Fibroblast of skin of right quadriceps (primary cell): ENCODE data around the gene FBXO31.

ENCODE experiments used
- DNase-seq: peaks from one replicate; pipeline ENCODE4 v3.0.0-alpha.2; 2013

The FBXO31 gene

GRCh38 chr16:87305505-87306391 lies 77.8 kb downstream of the FBXO31 start:
- DNase-seq = peak; percentile 81

GRCh38 chr16:87304951-87305350 lies 78.6 kb downstream of the FBXO31 start:
- no peak for DNase-seq

GRCh38 chr16:87303962-87304521 lies 79.5 kb downstream of the FBXO31 start:
- DNase-seq = no peak

- DNase-seq = no peak
These were observed 80.1 kb downstream of the FBXO31 start for GRCh38 chr16:87303431-87303930.

- no peak for DNase-seq
These were observed 84.6 kb downstream of the FBXO31 start for GRCh38 chr16:87298857-87299465.

GRCh38 chr16:87297918-87298631 lies 85.5 kb downstream of the FBXO31 start:
- peak; percentile 23 for DNase-seq

- no peak for DNase-seq
These were observed 86.2 kb downstream of the FBXO31 start for GRCh38 chr16:87297407-87297806.

- DNase-seq = no peak
These were observed 87.7 kb downstream of the FBXO31 start for GRCh38 chr16:87295661-87296531.

GRCh38 chr16:87295259-87295658 lies 88.3 kb downstream of the FBXO31 start:
- DNase-seq = no peak

- DNase-seq = no peak
These were observed 89.6 kb downstream of the FBXO31 start for GRCh38 chr16:87293990-87294389.

- no peak for DNase-seq
These were observed 91.6 kb downstream of the FBXO31 start for GRCh38 chr16:87291944-87292343.

GRCh38 chr16:87288753-87289362 lies 94.7 kb downstream of the FBXO31 start:
- DNase-seq = peak; percentile 95

- no peak for DNase-seq
These were observed 96.5 kb downstream of the FBXO31 start for GRCh38 chr16:87286839-87287626.

GRCh38 chr16:87284183-87284582 lies 99.4 kb downstream of the FBXO31 start:
- DNase-seq = no peak

- no peak for DNase-seq
These were observed 104.4 kb downstream of the FBXO31 start for GRCh38 chr16:87279094-87279658.

GRCh38 chr16:87278191-87279093 lies 105.1 kb downstream of the FBXO31 start:
- peak; percentile 68 for DNase-seq
